GM19463 (cell line): Measurements from ENCODE around the gene ZBTB45.
A peak's percentile ranks its signal among the peaks of the same experiment; 100 is the strongest.
"Not testable (repeated sequence)": the region's sequence is repeated elsewhere in the genome, so short reads cannot be mapped to it uniquely, and the experiment has no call there.

ENCODE experiments used
- ATAC-seq: cut with Tn5 transposase; IDR thresholded peaks from one replicate; pipeline ENCODE4 v1.9.1; 2021; ENCODE audit warnings: mild to moderate bottlenecking, moderate library complexity; ENCODE audit not compliant: unreplicated experiment

ZBTB45 gene

DNA sequence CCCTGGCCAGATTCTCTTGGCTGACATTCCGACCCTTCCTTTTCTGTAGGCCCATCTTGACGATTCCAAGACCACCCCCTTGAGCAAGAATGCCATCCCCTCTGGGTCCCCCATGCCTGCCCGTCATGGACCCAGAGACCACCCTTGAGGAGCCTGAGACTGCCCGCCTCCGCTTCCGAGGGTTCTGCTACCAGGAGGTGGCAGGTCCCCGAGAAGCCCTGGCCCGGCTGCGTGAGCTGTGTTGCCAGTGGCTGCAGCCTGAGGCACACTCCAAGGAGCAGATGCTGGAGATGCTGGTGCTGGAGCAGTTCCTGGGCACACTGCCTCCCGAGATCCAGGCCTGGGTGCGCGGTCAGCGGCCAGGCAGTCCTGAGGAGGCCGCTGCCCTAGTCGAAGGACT lies 42.5 kb downstream of the ZBTB45 start:
- ATAC-seq, result no peak

DNA sequence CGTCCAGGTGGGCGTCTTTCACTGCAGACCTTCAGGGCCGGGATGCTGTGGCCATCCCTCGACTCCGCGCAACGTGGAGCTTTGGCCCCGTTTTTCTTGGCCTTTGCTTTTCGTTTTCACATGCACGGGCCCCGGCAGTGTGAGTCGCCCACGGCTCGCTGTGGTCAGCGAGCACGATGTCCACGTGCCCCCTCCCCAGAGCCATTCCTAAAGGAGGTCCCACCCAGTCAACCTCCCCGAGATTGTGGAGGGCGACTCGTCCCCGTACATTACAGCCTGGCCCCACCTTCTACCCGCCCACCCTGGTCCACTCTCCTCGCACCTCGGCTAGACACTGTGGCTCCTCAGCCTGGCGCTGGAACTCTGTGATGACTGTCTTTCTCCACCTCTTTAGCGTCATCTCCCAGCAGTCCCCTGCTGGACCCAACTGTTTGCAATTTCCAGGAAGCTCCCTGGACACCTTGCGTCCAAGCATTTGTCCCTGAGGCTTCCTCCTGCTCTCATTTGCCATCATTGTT lies 43.1 kb downstream of the ZBTB45 start:
- ATAC-seq, result no peak

DNA sequence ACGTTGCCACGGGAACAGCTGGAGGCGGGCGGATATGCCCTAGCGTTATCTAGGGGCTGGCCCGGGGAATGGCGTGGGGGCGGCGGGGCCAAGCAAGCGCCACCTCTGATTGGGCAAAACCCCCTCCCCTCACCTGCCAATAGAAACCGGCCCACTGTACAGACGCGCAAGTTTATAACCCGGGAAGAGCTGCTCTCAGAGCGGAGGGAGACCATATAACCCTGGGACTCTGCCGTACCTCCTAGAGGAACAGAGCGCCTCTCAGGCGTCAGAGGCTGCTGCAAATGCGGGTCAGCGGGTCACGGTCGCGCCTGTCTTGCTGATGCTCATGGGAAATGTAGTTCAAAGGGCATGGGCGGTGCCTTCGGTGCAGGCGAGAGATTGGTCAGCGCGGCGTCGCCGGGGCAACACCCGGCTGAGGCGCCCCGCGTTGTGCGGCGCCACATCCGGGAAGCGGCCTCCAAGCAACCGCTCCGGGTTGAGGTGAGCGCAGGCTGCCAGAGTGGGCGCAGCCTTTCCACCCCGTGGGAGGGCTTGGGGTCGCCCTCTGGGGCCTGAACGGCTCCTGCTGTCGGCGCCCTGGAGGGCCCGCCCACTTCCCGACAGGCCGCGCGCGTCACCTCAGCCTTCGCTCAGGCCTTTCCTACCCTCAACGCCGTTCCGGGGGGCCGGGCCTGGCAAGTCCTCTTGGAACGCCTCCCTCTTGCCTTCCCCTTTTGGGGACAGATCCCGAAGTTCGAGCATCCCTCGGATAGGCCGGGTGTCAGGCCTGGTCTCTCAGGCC lies 43.7 kb downstream of the ZBTB45 start, which contains the start of gene ZNF446:
Gene ZNF446, plus strand, starts transcription at position 639 of the 784 bp plus-strand sequence. CDS start 867 bp downstream, outside the sequence.
- ATAC-seq, result peak; percentile 88

DNA sequence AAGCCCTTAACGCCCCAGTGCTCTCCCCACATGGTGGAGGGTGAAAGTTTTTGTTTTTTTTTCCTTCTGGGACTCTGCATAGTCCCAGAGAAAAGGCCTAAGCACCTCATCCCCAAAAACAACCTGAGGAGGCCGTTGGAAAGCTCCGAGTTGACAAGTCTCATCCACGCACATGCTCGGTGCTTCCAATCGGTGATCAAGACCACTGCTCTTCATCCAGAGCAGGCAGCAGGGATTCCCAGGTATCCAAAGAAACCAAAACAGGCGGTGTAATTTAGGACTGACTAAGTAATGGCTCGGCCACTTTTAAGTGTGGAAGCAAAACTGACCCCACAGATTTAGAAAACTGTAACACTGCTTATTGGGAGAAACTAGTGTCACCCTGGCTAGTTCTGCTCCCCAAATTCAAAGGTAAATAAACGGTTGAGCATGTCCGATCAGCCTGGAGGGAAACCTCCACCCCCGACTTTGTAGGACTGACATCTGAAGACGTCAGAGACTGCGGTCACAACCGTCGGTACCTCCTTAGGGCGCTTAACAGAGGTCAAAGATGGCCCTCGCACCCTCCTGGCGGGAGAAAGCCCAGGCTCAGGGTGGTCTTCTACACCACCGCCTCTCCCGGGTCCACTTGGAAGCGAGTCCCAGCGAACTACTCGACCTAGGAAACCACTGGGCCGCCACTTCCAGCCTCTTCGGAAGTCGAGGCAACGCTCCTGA lies 44.5 kb downstream of the ZBTB45 start:
- ATAC-seq, result no peak

DNA sequence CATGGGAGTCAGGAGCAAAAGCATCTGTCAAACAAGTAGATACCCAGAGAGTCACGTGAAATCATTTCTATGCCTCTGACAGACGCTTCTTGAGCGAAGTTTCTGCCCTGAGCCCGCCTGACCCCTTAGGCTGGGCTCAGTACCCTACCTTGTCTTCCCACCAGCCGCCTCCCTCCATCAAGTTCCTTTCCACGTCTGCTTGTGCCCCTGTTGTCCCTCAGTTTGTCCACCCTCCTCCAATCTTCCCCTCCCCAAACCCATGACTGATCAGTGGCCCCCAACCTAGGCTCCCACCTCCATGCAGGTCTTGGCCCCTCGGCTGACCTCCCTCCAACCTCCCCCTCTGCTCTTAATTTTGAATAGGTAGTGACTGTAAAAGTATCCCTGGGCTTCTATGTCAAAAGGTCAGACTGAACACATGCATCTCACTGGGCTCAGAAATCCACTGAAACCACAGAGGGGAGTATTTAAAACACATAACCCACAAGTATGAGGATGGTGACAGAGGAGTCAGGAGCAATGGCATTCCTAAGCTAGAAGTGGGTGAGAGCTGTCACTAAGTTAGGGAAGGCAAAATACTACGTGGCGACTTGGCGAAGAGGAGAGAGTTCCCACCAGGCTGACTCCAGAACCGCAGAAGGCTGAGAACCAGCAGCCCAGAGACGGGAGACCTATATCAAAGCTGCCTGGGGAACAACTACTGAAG lies 45.2 kb downstream of the ZBTB45 start:
- ATAC-seq, result no peak

DNA sequence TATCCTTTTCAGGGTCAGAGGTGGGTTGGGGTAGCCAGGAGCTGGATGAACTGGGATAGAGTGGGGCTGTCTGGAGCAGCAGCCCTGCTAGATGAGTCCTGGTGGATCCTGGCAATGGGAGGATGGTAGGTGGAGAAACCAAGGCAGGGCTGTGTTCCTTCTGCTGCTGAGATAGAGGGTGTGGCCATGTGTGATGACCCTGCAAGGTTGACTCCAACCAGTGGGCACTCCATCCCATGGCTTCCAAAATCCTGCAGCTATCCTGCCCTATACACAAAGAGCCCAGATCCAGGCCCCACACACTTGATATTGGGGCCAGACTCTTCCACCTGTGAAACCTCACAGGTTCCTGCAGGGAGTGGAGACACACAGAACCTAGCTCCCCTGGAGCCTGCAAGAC lies 45.8 kb downstream of the ZBTB45 start:
- ATAC-seq, result no peak

DNA sequence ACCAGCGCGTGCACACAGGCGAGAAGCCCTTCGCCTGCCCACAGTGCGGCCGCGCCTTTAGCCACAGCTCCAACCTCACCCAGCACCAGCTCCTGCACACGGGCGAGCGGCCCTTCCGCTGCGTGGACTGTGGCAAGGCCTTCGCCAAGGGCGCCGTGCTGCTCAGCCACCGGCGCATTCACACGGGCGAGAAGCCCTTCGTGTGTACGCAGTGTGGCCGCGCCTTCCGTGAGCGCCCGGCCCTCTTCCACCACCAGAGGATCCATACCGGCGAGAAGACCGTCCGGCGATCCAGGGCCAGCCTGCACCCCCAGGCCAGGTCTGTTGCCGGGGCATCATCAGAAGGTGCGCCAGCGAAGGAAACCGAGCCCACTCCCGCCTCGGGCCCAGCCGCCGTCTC lies 47.9 kb downstream of the ZBTB45 start:
- no peak for ATAC-seq

DNA sequence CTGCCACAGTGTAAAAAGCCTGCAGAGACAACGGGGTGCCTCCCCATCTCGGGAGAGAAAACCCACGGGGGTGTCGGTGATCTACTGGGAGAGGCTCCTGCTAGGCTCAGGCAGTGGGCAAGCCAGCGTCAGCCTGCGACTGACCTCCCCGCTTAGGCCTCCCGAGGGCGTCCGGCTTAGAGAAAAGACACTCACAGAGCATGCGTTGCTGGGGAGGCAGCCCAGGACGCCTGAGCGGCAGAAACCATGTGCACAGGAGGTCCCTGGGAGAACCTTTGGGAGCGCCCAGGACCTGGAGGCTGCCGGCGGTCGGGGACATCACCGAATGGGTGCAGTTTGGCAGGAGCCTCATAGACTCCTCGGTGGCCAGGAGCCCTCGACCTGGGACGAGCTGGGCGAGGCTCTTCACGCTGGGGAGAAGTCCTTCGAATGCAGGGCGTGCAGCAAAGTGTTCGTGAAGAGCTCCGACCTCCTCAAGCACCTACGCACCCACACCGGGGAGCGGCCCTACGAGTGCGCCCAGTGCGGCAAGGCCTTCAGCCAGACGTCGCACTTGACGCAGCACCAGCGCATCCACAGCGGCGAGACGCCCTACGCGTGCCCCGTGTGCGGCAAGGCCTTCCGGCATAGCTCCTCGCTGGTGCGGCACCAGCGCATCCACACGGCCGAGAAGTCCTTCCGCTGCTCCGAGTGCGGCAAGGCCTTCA lies 48.6 kb downstream of the ZBTB45 start:
- ATAC-seq, result not testable (repeated sequence)

DNA sequence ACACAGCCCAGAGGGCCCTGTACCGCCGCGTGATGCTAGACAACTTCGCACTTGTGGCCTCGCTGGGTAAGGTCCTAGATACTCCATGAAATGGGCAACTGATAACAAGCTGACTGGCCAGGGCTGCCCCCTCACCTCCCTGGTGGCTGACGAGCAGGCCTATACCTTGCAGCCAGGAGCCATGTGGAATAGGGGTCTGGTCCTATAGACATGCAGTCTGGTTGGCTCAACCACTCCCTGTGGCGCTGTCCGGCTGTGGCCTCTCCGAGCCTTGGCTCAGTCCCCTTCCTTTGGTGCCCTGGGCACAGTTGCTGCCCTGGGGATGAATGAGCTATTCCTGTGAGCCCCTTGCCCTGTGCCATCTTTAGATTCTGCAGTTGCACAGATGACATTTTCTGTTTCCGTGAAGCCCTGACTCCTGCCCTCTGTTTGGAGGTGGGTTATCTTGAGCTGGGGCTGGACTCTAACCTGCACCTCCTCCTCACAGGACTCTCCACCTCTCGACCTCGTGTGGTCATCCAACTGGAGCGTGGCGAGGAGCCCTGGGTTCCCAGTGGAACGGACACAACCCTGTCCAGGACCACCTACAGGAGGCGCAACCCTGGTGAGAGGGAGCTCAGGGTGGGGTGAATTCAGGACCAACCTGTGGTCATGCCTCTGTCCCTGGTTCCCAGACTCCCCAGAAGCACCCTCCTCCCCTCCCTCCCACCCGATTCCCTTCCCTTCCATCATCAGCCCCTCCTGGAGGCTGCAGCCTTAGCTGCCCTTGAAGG lies 50.2 kb downstream of the ZBTB45 start:
- ATAC-seq, result no peak

DNA sequence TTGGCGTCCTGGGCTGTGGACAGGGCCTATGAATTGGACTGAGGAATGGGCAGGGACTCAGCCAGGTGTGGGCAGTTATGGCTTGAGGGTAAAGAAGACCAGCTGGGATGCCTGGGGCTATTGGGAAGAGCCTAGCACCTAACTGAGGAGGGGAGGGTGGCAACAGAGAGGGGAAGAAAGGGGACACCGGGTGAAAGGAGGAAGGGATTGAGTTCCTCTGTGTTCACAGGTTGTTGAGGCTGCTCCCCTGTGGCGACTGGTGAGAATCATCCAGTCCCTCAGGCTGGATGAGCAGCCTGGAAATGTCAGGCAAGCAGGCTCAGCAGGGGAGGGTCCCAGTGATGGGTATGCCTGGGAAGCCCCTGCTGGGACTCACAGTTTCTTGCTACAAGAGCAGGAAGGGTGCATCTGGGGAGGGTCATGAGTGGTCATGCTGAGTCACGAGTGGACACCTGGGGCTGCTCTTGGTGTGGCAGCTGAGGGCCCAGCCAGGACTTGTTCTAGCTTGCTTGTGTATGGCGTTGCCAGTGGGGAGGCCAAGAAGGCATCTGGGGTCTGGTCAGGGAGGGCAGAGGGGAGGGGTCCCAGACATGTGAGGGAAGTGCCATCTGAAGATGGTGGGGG lies 51.3 kb downstream of the ZBTB45 start:
- ATAC-seq, result no peak

DNA sequence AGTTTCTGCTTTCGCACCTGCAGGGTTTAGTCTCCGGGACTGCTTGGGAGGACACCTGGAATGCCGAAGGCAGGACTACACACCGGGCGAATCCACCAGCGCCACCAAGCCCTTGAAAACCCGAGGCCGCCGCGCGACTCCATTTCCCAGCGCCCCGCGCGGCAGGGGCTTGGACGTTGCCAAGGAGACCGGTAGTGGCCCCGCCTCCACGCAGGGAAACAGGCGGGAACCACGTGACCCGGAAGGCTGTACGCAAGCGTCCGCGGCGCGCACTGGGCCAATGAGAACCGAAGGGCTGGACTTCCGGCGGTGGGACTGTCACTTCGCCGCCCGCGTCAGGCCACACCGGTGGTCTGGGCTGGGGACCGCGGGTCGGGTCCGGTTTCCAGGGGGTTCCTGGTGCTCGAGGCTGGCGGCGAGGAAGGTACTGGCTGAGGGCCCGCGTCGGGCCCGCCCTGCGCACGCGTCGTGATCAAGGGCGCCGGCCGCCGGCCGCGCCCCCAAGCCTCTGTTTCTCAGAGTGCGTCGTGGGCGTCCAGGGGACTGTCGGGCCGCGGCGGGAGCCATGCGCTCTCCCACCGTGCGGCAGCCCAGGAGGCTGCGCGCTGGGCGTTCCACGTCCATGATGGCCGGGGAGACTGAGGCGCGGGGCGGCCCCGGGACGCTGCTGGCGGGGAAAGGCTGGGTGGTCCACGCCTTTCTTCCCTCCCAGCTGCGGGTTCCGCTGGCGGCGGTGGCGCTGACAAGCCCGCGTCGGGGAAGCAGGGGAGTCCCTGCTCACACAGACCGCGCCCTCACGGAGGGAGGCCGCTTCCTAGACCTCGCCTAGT lies 52.6 kb downstream of the ZBTB45 start, which contains the start of gene ZNF324:
Gene ZNF324, plus strand, starts transcription at position 321 of the 830 bp plus-strand sequence. CDS start 2,106 bp downstream, outside the sequence.
- ATAC-seq, result peak; percentile 95

DNA sequence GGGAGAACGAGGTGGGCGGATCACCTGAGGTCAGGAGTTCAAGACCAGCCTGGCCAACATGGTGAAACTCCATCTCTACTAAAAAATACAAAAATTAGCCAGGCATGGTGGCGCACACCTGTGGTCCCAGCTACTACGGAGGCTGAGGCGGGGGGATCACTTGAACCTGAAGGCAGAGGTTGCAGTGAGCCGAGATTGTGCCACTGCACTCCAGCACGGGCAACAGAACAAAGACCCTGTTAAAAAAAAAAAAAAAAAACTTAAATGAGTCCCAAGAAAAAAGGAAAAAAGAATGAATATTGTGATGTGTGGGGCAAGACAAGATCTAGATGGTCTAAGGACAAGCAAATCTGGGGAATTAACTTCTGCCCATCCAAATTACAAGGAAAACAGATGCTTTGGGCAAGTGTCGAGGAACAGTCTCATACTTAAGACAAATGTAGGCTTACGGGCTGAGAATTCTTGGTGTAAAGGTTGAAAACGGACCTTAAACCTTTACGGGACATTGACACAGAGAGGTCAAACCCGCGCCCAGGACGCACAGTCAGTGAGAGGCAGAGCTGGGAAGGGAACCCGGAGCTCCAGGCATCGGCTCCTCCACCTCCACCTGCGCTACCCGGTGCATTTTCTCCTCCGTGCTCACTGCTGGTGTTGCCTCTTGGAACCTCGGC lies 53.4 kb downstream of the ZBTB45 start:
- ATAC-seq, result peak; percentile 10
